Measurements from ENCODE around the gene SSTR3. TPM values are rescaled to one million over a fixed set of nuclear protein-coding genes. Genes with fewer than 3 reads are reported as not detected.

The SSTR3 gene
- total RNA-seq, 4 donors from 2014 or later = 0.16 to 0.41 TPM; not detected in 2

GRCh38 chr22:37240240-37240940 is 28.1 kb upstream of the SSTR3 start:
- no peaks in the 10 kb centered on the region for H3K9me3 ChIP-seq
- peaks cover 0 to 17% (median 8%) of the 10 kb centered on the region in 4 donors for H3K4me1 ChIP-seq
- no peaks in the 10 kb centered on the region for H3K27me3 ChIP-seq
- intact Hi-C loops (cut with DNase I; ENCODE audit: low total_unique reads) = no loop called here
- peak overlapping the region in 2 of 4 donors; percentile 70 to 74 for H3K27ac ChIP-seq
- in situ Hi-C loops (cut with MboI; ENCODE audit: low pct_ligation_motif_present in 1 of 4, low pct_unique_long_range_greater_than_20kb in 1 of 4, low sequenced_read_pairs in 3 of 4) = no loop called here
- no peak overlapping the region for H3K4me3 ChIP-seq
- DNase-seq = peak; percentile 5
- 86 to 94% methylated on average over 4 to 10 of the region's 11 CpGs for WGBS, 2 donors (ENCODE audit: low coverage in 1 of 2)
- no peaks in the 10 kb centered on the region for H3K36me3 ChIP-seq
- TF ChIP-seq POLR2A (IDR thresholded peaks at IDR 0.05) (no peak), CTCF (IDR thresholded peaks at IDR 0.05) (no peak), POLR2AphosphoS5 (IDR thresholded peaks at IDR 0.05) (no peak), EP300 (IDR thresholded peaks at IDR 0.05; ENCODE audit: low read depth) (no peak)

- 80 to 86% methylated on average over 2 to 10 of the region's 10 CpGs for WGBS, 2 donors (ENCODE audit: low coverage in 1 of 2)
- H3K27ac ChIP-seq = no peak overlapping the region
- in situ Hi-C loops (cut with MboI; ENCODE audit: low pct_ligation_motif_present in 1 of 4, low pct_unique_long_range_greater_than_20kb in 1 of 4, low sequenced_read_pairs in 3 of 4) = no loop called here
Measured at GRCh38 chr22:37239336-37240239, 27.3 kb upstream of the SSTR3 start.

GRCh38 chr22:37237371-37238268 is 25.3 kb upstream of the SSTR3 start:
- no peak for TF ChIP-seq CTCF (IDR thresholded peaks at IDR 0.05)
- TF ChIP-seq EP300 (IDR thresholded peaks at IDR 0.05; ENCODE audit: low read depth) = no peak
- no peak for TF ChIP-seq POLR2A (IDR thresholded peaks at IDR 0.05)
- no peak for TF ChIP-seq POLR2AphosphoS5 (IDR thresholded peaks at IDR 0.05)
- Histone ChIP-seq H3K27ac (peak overlapping the region in 1 of 4 donors; percentile 37), H3K36me3 (no peaks in the 10 kb centered on the region), H3K4me3 (no peak overlapping the region), H3K4me1 (peaks cover 0 to 3% (median 0%) of the 10 kb centered on the region in 4 donors), H3K27me3 (no peaks in the 10 kb centered on the region), H3K9me3 (no peaks in the 10 kb centered on the region)
- in situ Hi-C loops (cut with MboI; ENCODE audit: low pct_ligation_motif_present in 1 of 4, low pct_unique_long_range_greater_than_20kb in 1 of 4, low sequenced_read_pairs in 3 of 4) (no loop called here), intact Hi-C loops (cut with DNase I; ENCODE audit: low total_unique reads) (no loop called here)
- peak; percentile 4 for DNase-seq
- 76% methylated on average over 16 to 20 of the region's 20 CpGs for WGBS, 2 donors (ENCODE audit: low coverage in 1 of 2)

More at GRCh38 chr22:37239336-37240239, 27.3 kb upstream of the SSTR3 start:
- TF ChIP-seq EP300 (IDR thresholded peaks at IDR 0.05; ENCODE audit: low read depth) (no peak), CTCF (IDR thresholded peaks at IDR 0.05) (no peak), POLR2AphosphoS5 (IDR thresholded peaks at IDR 0.05) (no peak), POLR2A (IDR thresholded peaks at IDR 0.05) (no peak)
- intact Hi-C loops (cut with DNase I; ENCODE audit: low total_unique reads) = no loop called here
- Histone ChIP-seq H3K4me1 (peaks cover 0 to 12% (median 6%) of the 10 kb centered on the region in 4 donors), H3K36me3 (no peaks in the 10 kb centered on the region), H3K27me3 (no peaks in the 10 kb centered on the region), H3K9me3 (no peaks in the 10 kb centered on the region), H3K4me3 (no peak overlapping the region)
- DNase-seq = peak; percentile 6

Measured in transverse colon (tissue), 4 donors.